Endothelial cell of umbilical vein (primary cell): ENCODE measurements around the gene COL19A1. TPM values are rescaled to one million over a fixed set of nuclear protein-coding genes. Genes with fewer than 3 reads are reported as not detected.

Source experiments
- BruUV-seq: library from RNA; stranded (reverse); fragments of 400-500 nt; replicated peaks from 2 replicates; lab custom pipeline; 2021; lab: Mats Ljungman, UMichigan
- CTCF ChIA-PET: fragments of 300-600, 350-600 bp; sonication (Branson Sonifier 250); formaldehyde crosslinking; loops from one replicate; lab custom pipeline; 2021; ENCODE audit warnings: antibody characterized with exemption, inconsistent platforms; lab: Charles Lee
- POLR2A ChIA-PET: fragments of 300-600, 350-600 bp; sonication (Branson Sonifier 250); formaldehyde crosslinking; loops from one replicate; lab custom pipeline; 2021; ENCODE audit warnings: antibody characterized with exemption, inconsistent platforms; lab: Charles Lee
- DNase-seq: peaks from one replicate; pipeline ENCODE4 v3.0.0-alpha.2; 2011; ENCODE audit warnings: low read depth, low spot score
- FAIRE-seq: peaks from 2 replicates; lab custom pipeline; 2011; peaks lifted over from hg19 to GRCh38; lab: Jason Lieb, UNC
- H2AFZ ChIP-seq: 2 replicates; pipeline ENCODE4 v1.6.0; 2012; ENCODE audit warnings: low read depth, low read length, control low read depth, inconsistent platforms
- H3K27ac ChIP-seq: 2 replicates; pipeline ENCODE4 v1.5.1; 2011; ENCODE audit warnings: low read depth, mild to moderate bottlenecking, control low read depth, low read length, moderate library complexity; ENCODE audit not compliant: insufficient read depth
- H3K27me3 ChIP-seq, 2 experiments: 2 replicates each; pipeline versions ENCODE4 v1.6.0 to v1.6.1; 2011; ENCODE audit warnings: low read length in 2 of 2, mixed read lengths in 1 of 2; ENCODE audit not compliant: control insufficient read depth in 2 of 2, insufficient read depth in 2 of 2
- H3K36me3 ChIP-seq, 2 experiments: 2 replicates in 1 of 2; 3 replicates in 1 of 2; pipeline ENCODE4 v1.5.1; 2011; ENCODE audit warnings: low read length in 2 of 2, mild to moderate bottlenecking in 1 of 2, moderate library complexity in 1 of 2; ENCODE audit not compliant: control insufficient read depth in 2 of 2, insufficient read depth in 2 of 2; ENCODE audit errors: extremely low read depth in 1 of 2
- H3K4me1 ChIP-seq: 3 replicates; pipeline ENCODE4 v1.5.1; 2011; ENCODE audit warnings: mild to moderate bottlenecking, low read length; ENCODE audit not compliant: control insufficient read depth, insufficient read depth; ENCODE audit errors: extremely low read depth
- H3K4me2 ChIP-seq: 2 replicates; pipeline ENCODE4 v1.6.1; 2011; ENCODE audit warnings: low read length, control low read depth, mixed read lengths; ENCODE audit not compliant: insufficient read depth
- H3K4me3 ChIP-seq, 3 experiments: fragments of 200-600 bp in 1 of 3; sonication (generic), shearing (Covaris generic) in 1 of 3; replicated peaks in 1 of 3; 2 replicates each; pipeline ENCODE4 v1.5.1; 2011 to 2016; ENCODE audit warnings: control low read depth in 3 of 3, low read length in 3 of 3, mild to moderate bottlenecking in 2 of 3, inconsistent platforms in 1 of 3, low read depth in 1 of 3, moderate library complexity in 1 of 3; ENCODE audit not compliant: insufficient read depth in 1 of 3
- H3K79me2 ChIP-seq: 2 replicates; pipeline ENCODE4 v1.6.0; 2012; ENCODE audit warnings: low read length, inconsistent platforms; ENCODE audit not compliant: control insufficient read depth, insufficient read depth
- H3K9ac ChIP-seq: replicated peaks from 2 replicates; pipeline ENCODE3; 2011; ENCODE audit warnings: low read length, control low read depth; ENCODE audit not compliant: insufficient read depth; ENCODE audit errors: extremely low read depth
- H3K9me1 ChIP-seq: replicated peaks from 3 replicates; pipeline ENCODE4 v1.6.0; 2011; ENCODE audit warnings: mild to moderate bottlenecking, low read length; ENCODE audit not compliant: control insufficient read depth, insufficient read depth; ENCODE audit errors: extremely low read depth
- H3K9me3 ChIP-seq: replicated peaks from 2 replicates; pipeline ENCODE4 v1.5.1; 2012; ENCODE audit warnings: low read length, inconsistent platforms; ENCODE audit not compliant: control insufficient read depth, insufficient read depth
- H4K20me1 ChIP-seq: replicated peaks from 2 replicates; pipeline ENCODE3; 2011; ENCODE audit warnings: mild to moderate bottlenecking, low read length; ENCODE audit not compliant: control insufficient read depth, insufficient read depth; ENCODE audit errors: extremely low read depth
- CTCF ChIP-seq, 2 donors: IDR thresholded peaks; 1 replicate in 1 of 2; 2 replicates in 1 of 2; pipeline ENCODE4 v1.5.1; 2011; ENCODE audit warnings: low read length in 2 of 2, mild to moderate bottlenecking in 2 of 2, moderate library complexity in 2 of 2, control low read depth in 1 of 2, inconsistent platforms in 1 of 2, low read depth in 1 of 2; ENCODE audit not compliant: insufficient read depth in 1 of 2; ENCODE audit errors: extremely low read depth in 1 of 2
- EZH2 ChIP-seq: IDR thresholded peaks from 2 replicates; pipeline ENCODE4 v1.6.1; 2012; ENCODE audit warnings: borderline replicate concordance, low read depth, mild to moderate bottlenecking, moderate library complexity, low read length, inconsistent platforms; ENCODE audit not compliant: severe bottlenecking
- FOS ChIP-seq: IDR thresholded peaks from 2 replicates; pipeline ENCODE4 v1.6.1; 2011; ENCODE audit warnings: mild to moderate bottlenecking, low read length, moderate library complexity, borderline replicate concordance; ENCODE audit not compliant: insufficient read depth
- GATA2 ChIP-seq: IDR thresholded peaks from 2 replicates; pipeline ENCODE4 v1.7.0; 2011; ENCODE audit warnings: low read depth, mild to moderate bottlenecking, moderate library complexity, mixed read lengths, low read length; ENCODE audit not compliant: insufficient read length, insufficient read depth
- JUN ChIP-seq: IDR thresholded peaks from 2 replicates; pipeline ENCODE4 v1.6.1; 2011; ENCODE audit warnings: borderline replicate concordance, low read depth; ENCODE audit not compliant: insufficient read length, insufficient read depth
- MYC ChIP-seq: IDR thresholded peaks from one replicate; pipeline ENCODE4 v1.6.1; 2011; ENCODE audit warnings: mild to moderate bottlenecking, low read depth, low read length
- POLR2A ChIP-seq: IDR thresholded peaks from 2 replicates; pipeline ENCODE4 v1.6.1; 2012; ENCODE audit warnings: low read depth, mild to moderate bottlenecking, control low read depth, low read length
- POLR2AphosphoS5 ChIP-seq: IDR thresholded peaks from 2 replicates; pipeline ENCODE4 v1.6.1; 2012; ENCODE audit warnings: low read depth, mild to moderate bottlenecking, control low read depth, low read length, moderate library complexity; ENCODE audit not compliant: insufficient read depth
- dilution Hi-C: fragments of 300-500 bp; cut with MboI; formaldehyde crosslinking; loops from one replicate; pipeline ENCODE4 v1.15.0; 2019; ENCODE audit warnings: low sequenced_read_pairs; ENCODE audit not compliant: extremely low pct_ligation_motif_present
- intact Hi-C: fragments of 100-400 bp; cut with micrococcal nuclease; formaldehyde crosslinking; loops from one replicate; pipeline ENCODE4 v1.10.0; 2022
- polyA plus RNA-seq, 4 experiments: library from polyadenylated mRNA; depleted of rRNA in 3 of 4; stranded (reverse) in 3 of 4; unstranded in 1 of 4; fragments of >200 nt; gene quantifications; 2 replicates each; pipeline versions ENCODE4 v1.2.1 to v1.2.3, GENCODE V29; 2011 to 2012; ENCODE audit warnings: missing spikeins in 1 of 4
- total RNA-seq: library from RNA; stranded (reverse); gene quantifications from 2 replicates; pipeline ENCODE4 v1.2.3, GENCODE V29; 2021
- TF ChIP-seq, protein P1 (sequence below): IDR thresholded peaks from 2 replicates; pipeline ENCODE4 v1.6.1; 2011; ENCODE audit not compliant: insufficient read depth, insufficient read length

Gene COL19A1
- total and polyA plus RNA-seq, 2 donors (not counting 3 experiments of a cell fraction or from before 2014, with no cell fraction given): not detected

DNA sequence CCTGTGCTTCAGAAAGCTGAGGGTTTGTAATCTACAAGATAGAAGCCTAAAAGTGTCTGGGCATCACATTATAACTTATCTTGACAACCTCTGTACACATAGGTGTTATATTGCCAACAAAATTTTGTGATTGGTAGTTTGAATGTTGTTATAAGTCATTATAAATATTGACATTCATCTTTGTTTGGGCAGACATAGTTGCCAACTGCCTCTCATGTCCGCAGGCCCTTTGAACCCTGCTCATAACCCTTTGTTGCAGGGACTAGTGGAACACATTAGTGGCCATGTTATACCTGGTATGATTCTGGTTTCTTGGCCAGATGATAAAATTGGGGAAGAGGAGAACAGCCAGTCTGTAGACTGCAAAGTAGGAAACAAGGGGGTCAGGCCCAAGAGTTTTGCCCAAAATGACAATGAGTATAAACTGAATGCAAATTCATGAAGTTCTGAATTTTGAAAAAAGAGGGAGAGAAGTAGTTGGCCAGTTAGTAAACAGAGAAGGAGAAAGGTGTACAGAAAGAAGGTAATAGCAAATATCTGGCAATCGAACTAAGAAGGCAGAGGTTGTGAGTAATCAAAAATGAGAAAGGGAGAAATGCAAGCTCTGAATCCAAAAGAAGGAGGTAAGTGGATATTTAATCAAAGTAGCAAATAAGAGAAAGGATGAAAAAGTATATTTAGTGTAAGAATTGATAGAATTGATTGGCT is 48.0 kb upstream of the COL19A1 start:
- FAIRE-seq (no peak), DNase-seq (no peak)
- no peaks in the 10 kb centered on the region for H4K20me1 ChIP-seq
- H3K4me3 ChIP-seq: no peak overlapping the region
- H3K4me1 ChIP-seq: no peaks in the 10 kb centered on the region
- H3K27ac ChIP-seq: no peak overlapping the region
- H3K9me3 ChIP-seq: no peaks in the 10 kb centered on the region
- no peaks in the 10 kb centered on the region for H3K36me3 ChIP-seq
- no peak overlapping the region for H3K9ac ChIP-seq
- no TSS peak for BruUV-seq
- POLR2A ChIA-PET: no interaction called here
- no peaks in the 10 kb centered on the region for H3K27me3 ChIP-seq
- dilution Hi-C loops: no loop called here
- H3K79me2 ChIP-seq: no peaks in the 10 kb centered on the region
- no peak overlapping the region for H3K4me2 ChIP-seq
- no peaks in the 10 kb centered on the region for H3K9me1 ChIP-seq
- CTCF ChIA-PET: no interaction called here
- intact Hi-C loops: no loop called here
- no peak overlapping the region for H2AFZ ChIP-seq
- no peak for TF ChIP-seq EZH2
- TF ChIP-seq POLR2AphosphoS5: no peak
- TF ChIP-seq CTCF (IDR thresholded peaks at IDR 0.05; ENCODE audit: extremely low read depth in 1 of 2, insufficient read depth in 1 of 2, low read depth in 1 of 2, low read length in 2 of 2): no peak
- TF ChIP-seq JUN: no peak
- TF ChIP-seq MYC: no peak
- TF ChIP-seq, protein P1, sequence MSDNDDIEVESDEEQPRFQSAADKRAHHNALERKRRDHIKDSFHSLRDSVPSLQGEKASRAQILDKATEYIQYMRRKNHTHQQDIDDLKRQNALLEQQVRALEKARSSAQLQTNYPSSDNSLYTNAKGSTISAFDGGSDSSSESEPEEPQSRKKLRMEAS: no peak
- TF ChIP-seq FOS: no peak
- TF ChIP-seq POLR2A: no peak
- no peak for TF ChIP-seq GATA2
